HL-60 (cell line): ENCODE data around the gene CFAP57.

Experiments used
- POLR2AphosphoS5 ChIP-seq: IDR thresholded peaks from 2 replicates; pipeline ENCODE4 v1.6.1; 2012; ENCODE audit warnings: low read depth
- TF ChIP-seq, protein P1 (sequence below): IDR thresholded peaks from one replicate; pipeline ENCODE4 v1.5.1; 2011; ENCODE audit warnings: low read length, control low read depth, inconsistent platforms; ENCODE audit not compliant: insufficient read depth

DNA sequence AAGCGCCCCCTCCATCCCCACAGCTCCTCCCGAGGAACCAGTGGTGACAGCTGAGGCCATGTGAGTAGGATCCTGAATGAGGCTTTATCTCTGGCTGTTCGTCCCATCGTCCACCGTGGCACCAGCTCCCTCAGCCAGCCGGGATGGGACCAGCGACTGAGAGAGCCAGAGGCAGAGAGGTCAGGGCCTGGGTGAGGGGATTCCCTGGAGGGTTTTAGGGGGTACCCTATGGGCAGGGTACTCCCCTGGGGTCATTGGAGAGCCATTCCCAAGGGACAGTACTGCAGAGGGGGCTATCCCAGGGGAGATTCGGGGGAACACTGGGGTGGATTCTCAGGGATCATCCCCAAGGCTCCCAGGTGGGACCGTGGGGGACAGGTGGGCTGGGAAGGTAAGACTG lies 100.0 kb downstream of the CFAP57 start:
- no peak for TF ChIP-seq POLR2AphosphoS5
- TF ChIP-seq, protein P1, sequence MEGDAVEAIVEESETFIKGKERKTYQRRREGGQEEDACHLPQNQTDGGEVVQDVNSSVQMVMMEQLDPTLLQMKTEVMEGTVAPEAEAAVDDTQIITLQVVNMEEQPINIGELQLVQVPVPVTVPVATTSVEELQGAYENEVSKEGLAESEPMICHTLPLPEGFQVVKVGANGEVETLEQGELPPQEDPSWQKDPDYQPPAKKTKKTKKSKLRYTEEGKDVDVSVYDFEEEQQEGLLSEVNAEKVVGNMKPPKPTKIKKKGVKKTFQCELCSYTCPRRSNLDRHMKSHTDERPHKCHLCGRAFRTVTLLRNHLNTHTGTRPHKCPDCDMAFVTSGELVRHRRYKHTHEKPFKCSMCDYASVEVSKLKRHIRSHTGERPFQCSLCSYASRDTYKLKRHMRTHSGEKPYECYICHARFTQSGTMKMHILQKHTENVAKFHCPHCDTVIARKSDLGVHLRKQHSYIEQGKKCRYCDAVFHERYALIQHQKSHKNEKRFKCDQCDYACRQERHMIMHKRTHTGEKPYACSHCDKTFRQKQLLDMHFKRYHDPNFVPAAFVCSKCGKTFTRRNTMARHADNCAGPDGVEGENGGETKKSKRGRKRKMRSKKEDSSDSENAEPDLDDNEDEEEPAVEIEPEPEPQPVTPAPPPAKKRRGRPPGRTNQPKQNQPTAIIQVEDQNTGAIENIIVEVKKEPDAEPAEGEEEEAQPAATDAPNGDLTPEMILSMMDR: no peak
